HCT116 (cell line): ENCODE results near the gene GADD45A.

ENCODE experiments used
- CTCF ChIP-seq, 3 experiments: fragments of 200-600 bp in 1 of 3; sonication (generic) in 1 of 3; IDR thresholded peaks in 2 of 3; conservative IDR thresholded peaks in 1 of 3; 2 replicates each; pipeline ENCODE4 v1.5.1; 2012 to 2017; ENCODE audit warnings: low read depth in 2 of 3, low read length in 2 of 3, antibody characterized with exemption in 1 of 3, borderline replicate concordance in 1 of 3, control low read depth in 1 of 3, mild to moderate bottlenecking in 1 of 3, mixed read lengths in 1 of 3, mixed run types in 1 of 3, moderate library complexity in 1 of 3; ENCODE audit not compliant: insufficient read depth in 1 of 3
- MAX ChIP-seq: IDR thresholded peaks from 2 replicates; pipeline ENCODE4 v1.6.1; 2012
- POLR2A ChIP-seq: IDR thresholded peaks from 2 replicates; pipeline ENCODE4 v1.7.0; 2011; ENCODE audit warnings: borderline replicate concordance; ENCODE audit not compliant: insufficient read depth, insufficient read length; ENCODE audit errors: extremely low read depth
- POLR2AphosphoS5 ChIP-seq: IDR thresholded peaks from 2 replicates; pipeline ENCODE4 v1.6.1; 2011; ENCODE audit warnings: mild to moderate bottlenecking, low read depth, low read length, moderate library complexity
- REST ChIP-seq: IDR thresholded peaks from 2 replicates; pipeline ENCODE4 v1.6.1; 2012; ENCODE audit warnings: low read depth

- no peak for TF ChIP-seq POLR2A
- no peak for TF ChIP-seq POLR2AphosphoS5
- no peak for TF ChIP-seq REST
- TF ChIP-seq MAX: no peak
- no peak for TF ChIP-seq CTCF (IDR thresholded peaks at IDR 0.05 in 2 of 3, conservative IDR thresholded peaks at IDR 0.05 in 1 of 3; ENCODE audit: borderline replicate concordance in 1 of 3, insufficient read depth in 1 of 3, low read depth in 2 of 3, low read length in 2 of 3)
These were observed 16.9 kb downstream of the GADD45A start for GRCh38 chr1:67701876-67702275.
